Esophagus (tissue), 2 donors: ENCODE results near the gene HHEX. TPM values are rescaled to one million over a fixed set of nuclear protein-coding genes. Genes with fewer than 3 reads are reported as not detected.
"Not testable (repeated sequence)": the region's sequence is repeated elsewhere in the genome, so short reads cannot be mapped to it uniquely, and the experiment has no call there.

Source experiments
- H3K27ac ChIP-seq, 2 donors: one replicate each; pipeline ENCODE4 v1.5.1; 2013; ENCODE audit warnings: low read depth in 2 of 2, mild to moderate bottlenecking in 2 of 2, inconsistent platforms in 1 of 2, low read length in 1 of 2, moderate library complexity in 1 of 2
- H3K27me3 ChIP-seq, 2 donors: one replicate each; pipeline ENCODE4 v1.6.1; 2013; ENCODE audit warnings: low read length in 2 of 2, control low read depth in 1 of 2, mild to moderate bottlenecking in 1 of 2; ENCODE audit not compliant: insufficient read depth in 2 of 2, control insufficient read depth in 1 of 2
- H3K36me3 ChIP-seq, 2 donors: one replicate each; pipeline ENCODE4 v1.6.1; 2013; ENCODE audit warnings: low read length in 1 of 2; ENCODE audit not compliant: control insufficient read depth in 2 of 2, insufficient read depth in 2 of 2
- H3K4me1 ChIP-seq, 2 donors: one replicate each; pipeline ENCODE4 v1.6.1; 2013; ENCODE audit warnings: low read length in 1 of 2; ENCODE audit not compliant: control insufficient read depth in 2 of 2, insufficient read depth in 2 of 2
- H3K4me3 ChIP-seq, 2 donors: one replicate each; pipeline ENCODE4 v1.5.1; 2013; ENCODE audit warnings: low read length in 2 of 2, mild to moderate bottlenecking in 2 of 2, low read depth in 1 of 2, moderate library complexity in 1 of 2
- H3K9me3 ChIP-seq, 2 donors: one replicate each; pipeline ENCODE4 v1.6.1; 2013; ENCODE audit warnings: mild to moderate bottlenecking in 2 of 2, low read depth in 1 of 2, low read length in 1 of 2, moderate library complexity in 1 of 2; ENCODE audit not compliant: control insufficient read depth in 2 of 2, insufficient read depth in 1 of 2
- WGBS, 2 donors: extraction: QIAGEN DNeasy Blood & Tissue Kit; methylation state at CpG; one replicate each; pipeline ENCODE4 v1.1.7; 2013; 5-methylcytosine and 5-hydroxymethylcytosine counted together
- polyA plus RNA-seq, 2 donors: library from polyadenylated mRNA; stranded (reverse); fragments of 200-250 nt; gene quantifications; one replicate each; pipeline ENCODE4 v1.2.3, GENCODE V29; 2013
- donor health status: healthy with polysubstance abuse.
- donor health status: Bipolar disorder and iron deficiency.

The HHEX gene
- 1 to 10 TPM; 2.1 to 3.4 TPM for polyA plus RNA-seq

- Histone ChIP-seq H3K36me3 (no peaks in the 10 kb centered on the region), H3K27me3 (no peaks in the 10 kb centered on the region), H3K27ac (peak within 1 kb of the TSS; percentile 85), H3K9me3 (peaks cover 0 to 2% of the 10 kb centered on the region in 2 donors), H3K4me3 (peak within 1 kb of the TSS; percentile 63 to 69), H3K4me1 (peaks cover 0 to 10% of the 10 kb centered on the region in 2 donors)
- 1% methylated on average over 48 to 79 of the region's 79 CpGs for WGBS, 2 donors
Observed at GRCh38 chr10:92689663-92690210, at the start of gene HHEX. Gene HHEX, plus strand, starts transcription at chr10:92689955. Its CDS starts 32 bp downstream, at chr10:92689987.

DNA sequence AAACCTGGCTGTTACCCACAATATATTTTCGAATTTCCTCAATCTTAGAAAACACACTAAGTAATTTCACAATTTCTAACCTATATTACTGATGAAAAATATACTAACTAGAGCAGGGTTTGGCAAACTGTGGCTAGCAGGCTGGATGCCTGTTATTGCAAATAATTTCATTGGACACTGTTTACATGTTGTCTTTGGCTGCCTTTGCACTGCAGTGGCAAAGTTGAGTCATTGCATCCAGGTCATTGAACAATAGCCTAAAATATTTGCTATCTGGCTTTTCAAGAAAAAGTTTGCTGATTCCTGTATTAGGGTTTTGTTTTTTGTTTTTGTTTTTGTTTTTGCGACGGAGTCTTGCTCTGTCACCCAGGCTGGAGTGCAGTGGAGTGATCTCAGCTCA is 49.6 kb upstream of the HHEX start:
- no peak overlapping the region for H3K27ac ChIP-seq
- H3K27me3 ChIP-seq = no peaks in the 10 kb centered on the region
- H3K4me3 ChIP-seq = no peak overlapping the region
- no peaks in the 10 kb centered on the region for H3K4me1 ChIP-seq
- H3K9me3 ChIP-seq = peaks cover 0 to 2% of the 10 kb centered on the region in 2 donors
- no peaks in the 10 kb centered on the region for H3K36me3 ChIP-seq
- WGBS, 2 donors = 91 to 98% methylated on average over 3 of the region's 3 CpGs

DNA sequence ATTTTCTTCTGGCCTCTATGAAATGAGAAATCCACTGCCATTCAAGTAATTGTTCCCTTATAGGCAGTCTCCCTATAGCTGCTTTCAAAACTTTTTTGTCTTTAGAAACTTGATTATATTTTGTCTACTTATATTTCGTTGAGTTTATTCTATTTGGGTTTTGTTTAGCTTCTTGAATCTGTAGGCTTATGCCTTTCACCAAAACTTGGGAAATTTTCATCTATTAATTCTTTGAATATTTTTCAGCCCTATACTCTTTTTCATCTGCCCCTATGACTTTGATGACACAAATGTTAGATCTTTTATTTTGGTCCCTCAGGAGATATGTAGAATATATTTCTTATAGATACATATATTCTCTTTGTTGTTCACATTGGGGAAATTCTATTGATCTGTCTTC is 48.3 kb upstream of the HHEX start:
- peaks cover 0 to 2% of the 10 kb centered on the region in 2 donors for H3K9me3 ChIP-seq
- no peaks in the 10 kb centered on the region for H3K4me1 ChIP-seq
- no peaks in the 10 kb centered on the region for H3K27me3 ChIP-seq
- H3K27ac ChIP-seq = no peak overlapping the region
- no peaks in the 10 kb centered on the region for H3K36me3 ChIP-seq
- WGBS, 2 donors = 65 to 83% methylated on average over 1 of the region's 1 CpG
- no peak overlapping the region for H3K4me3 ChIP-seq

DNA sequence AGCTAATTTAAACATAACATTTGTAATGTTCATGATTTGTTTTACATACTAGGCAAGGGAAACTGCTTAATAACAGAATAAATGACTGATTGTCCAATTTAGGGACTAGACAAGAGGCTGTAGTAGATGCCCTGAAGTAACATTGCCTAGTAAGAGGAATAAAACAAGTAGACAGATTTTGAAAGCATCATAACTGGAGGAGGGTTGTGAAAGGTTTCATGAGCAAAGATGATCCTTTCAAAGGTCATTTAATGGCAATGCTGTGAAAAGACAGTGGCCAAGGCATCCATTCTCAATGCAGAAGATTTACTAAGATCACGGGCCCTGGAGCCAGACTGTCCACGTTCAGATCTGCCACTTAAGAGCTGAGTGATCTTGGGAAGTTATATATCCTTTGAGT is 44.8 kb upstream of the HHEX start:
- no peaks in the 10 kb centered on the region for H3K27me3 ChIP-seq
- no peaks in the 10 kb centered on the region for H3K4me1 ChIP-seq
- no peak overlapping the region for H3K27ac ChIP-seq
- H3K36me3 ChIP-seq = no peaks in the 10 kb centered on the region
- no peak overlapping the region for H3K4me3 ChIP-seq
- H3K9me3 ChIP-seq = peaks cover 0 to 2% of the 10 kb centered on the region in 2 donors
- 96 to 98% methylated on average over 2 of the region's 2 CpGs for WGBS, 2 donors

DNA sequence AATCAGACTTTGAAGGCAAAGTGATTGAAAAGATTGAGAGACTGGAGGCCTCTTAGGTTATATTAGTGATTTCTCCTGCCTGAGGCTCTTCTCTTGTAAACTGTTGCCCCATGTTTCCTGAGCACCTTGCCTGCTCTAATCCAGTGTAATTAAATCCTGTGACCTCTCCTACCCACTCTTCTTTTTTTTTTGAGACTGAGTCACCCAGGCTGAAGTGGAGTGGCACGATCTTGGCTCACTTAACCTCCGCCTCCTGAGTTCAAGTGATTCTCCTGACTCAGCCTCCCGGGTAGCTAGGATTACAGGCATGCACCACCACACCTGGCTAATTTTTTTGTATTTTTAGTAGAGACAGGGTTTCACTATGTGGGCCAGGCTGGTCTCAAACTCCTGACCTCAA is 38.9 kb upstream of the HHEX start:
- H3K4me3 ChIP-seq, H3K4me1 ChIP-seq, H3K36me3 ChIP-seq, H3K27me3 ChIP-seq, H3K9me3 ChIP-seq, H3K27ac ChIP-seq: not testable (repeated sequence)
- WGBS, 2 donors = 80 to 87% methylated on average over 3 of the region's 3 CpGs

DNA sequence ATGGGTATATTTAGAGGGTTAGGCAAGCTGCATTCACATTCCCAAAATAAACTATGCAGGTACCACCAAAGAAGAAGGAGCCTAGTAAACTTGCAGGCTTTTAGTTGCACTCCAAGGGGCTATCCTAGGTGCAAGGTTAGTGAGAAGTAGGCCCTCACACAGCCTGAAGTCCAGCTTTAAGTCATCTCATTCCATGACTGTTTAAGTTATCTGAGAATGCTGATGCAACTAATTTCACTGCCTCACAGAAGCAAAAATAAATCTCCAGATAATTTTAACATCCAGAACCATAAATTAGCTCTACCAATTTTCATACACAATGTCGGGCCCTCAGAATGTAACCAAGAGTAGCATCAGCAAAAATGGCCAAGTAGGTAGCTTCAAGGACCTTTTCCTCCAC is 34.3 kb upstream of the HHEX start:
- H3K27ac ChIP-seq = no peak overlapping the region
- no peaks in the 10 kb centered on the region for H3K36me3 ChIP-seq
- H3K27me3 ChIP-seq = no peaks in the 10 kb centered on the region
- H3K4me1 ChIP-seq = no peaks in the 10 kb centered on the region
- no peak overlapping the region for H3K4me3 ChIP-seq
- WGBS, 2 donors = 77 to 78% methylated on average over 1 of the region's 1 CpG
- H3K9me3 ChIP-seq = no peaks in the 10 kb centered on the region

- Histone ChIP-seq H3K27ac (no peak overlapping the region), H3K36me3 (no peaks in the 10 kb centered on the region), H3K4me3 (no peak overlapping the region), H3K4me1 (no peaks in the 10 kb centered on the region), H3K27me3 (no peaks in the 10 kb centered on the region), H3K9me3 (no peaks in the 10 kb centered on the region)
- 70 to 75% methylated on average over 7 of the region's 7 CpGs for WGBS, 2 donors
Observed at GRCh38 chr10:92656266-92656961, 33.3 kb upstream of the HHEX start.

DNA sequence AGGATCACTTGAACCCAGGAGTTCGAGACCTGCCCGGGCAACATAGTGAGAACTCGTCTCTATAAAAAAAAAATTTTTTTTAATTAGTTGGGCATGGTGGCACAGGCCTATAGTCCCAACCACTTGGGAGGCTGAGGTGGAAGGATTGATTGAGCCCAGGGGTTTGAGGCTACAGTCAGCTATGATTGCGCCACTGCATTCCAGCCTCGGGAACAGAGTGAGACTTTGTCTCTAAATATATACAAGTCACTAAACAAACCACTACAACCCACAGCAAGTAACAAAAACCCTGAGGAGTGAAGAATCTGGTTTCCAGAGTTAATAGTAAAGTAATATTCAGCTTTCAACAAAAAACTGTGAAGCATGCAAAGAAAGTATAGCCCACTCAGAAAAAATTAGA is 32.7 kb upstream of the HHEX start:
- Histone ChIP-seq H3K36me3 (no peaks in the 10 kb centered on the region), H3K27me3 (no peaks in the 10 kb centered on the region), H3K9me3 (no peaks in the 10 kb centered on the region), H3K27ac (no peak overlapping the region), H3K4me1 (no peaks in the 10 kb centered on the region), H3K4me3 (no peak overlapping the region)
- WGBS, 2 donors = 87 to 91% methylated on average over 5 of the region's 5 CpGs

DNA sequence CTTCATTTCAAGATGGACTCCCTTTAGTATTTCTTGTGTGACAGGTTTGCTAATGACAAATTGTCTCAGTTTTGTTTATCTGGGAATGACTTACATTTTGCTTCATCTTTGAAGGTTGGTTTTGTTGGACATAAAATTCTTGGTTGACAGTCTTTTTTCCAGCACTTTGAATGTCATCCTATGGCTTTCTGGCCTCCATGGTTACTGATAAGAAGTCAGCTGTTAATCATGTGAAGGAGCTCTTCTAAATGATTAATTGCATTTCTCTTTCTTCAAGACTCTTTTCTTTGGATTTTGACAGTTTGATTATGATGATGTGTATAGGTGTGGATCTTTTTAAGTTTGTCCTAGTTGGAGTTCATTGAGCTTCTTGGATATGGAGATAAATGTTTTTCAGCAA is 26.9 kb upstream of the HHEX start:
- Histone ChIP-seq H3K36me3 (no peaks in the 10 kb centered on the region), H3K27ac (no peak overlapping the region), H3K4me3 (no peak overlapping the region), H3K4me1 (no peaks in the 10 kb centered on the region), H3K9me3 (peaks cover 0 to 2% of the 10 kb centered on the region in 2 donors), H3K27me3 (no peaks in the 10 kb centered on the region)

- no peaks in the 10 kb centered on the region for H3K4me1 ChIP-seq
- H3K36me3 ChIP-seq = no peaks in the 10 kb centered on the region
- H3K9me3 ChIP-seq = peaks cover 0 to 2% of the 10 kb centered on the region in 2 donors
- H3K4me3 ChIP-seq = no peak overlapping the region
- no peak overlapping the region for H3K27ac ChIP-seq
- no peaks in the 10 kb centered on the region for H3K27me3 ChIP-seq
Observed at GRCh38 chr10:92664322-92664721, 25.4 kb upstream of the HHEX start.
